HCT116 (cell line): ENCODE results near the gene SYF2.

ENCODE experiments used
- REST ChIP-seq: IDR thresholded peaks from 2 replicates; pipeline ENCODE4 v1.6.1; 2012; ENCODE audit warnings: low read depth
- SP1 ChIP-seq: IDR thresholded peaks from 2 replicates; pipeline ENCODE4 v1.6.1; 2012; ENCODE audit warnings: low read depth
- TF ChIP-seq, protein P1 (sequence below), 3 experiments: fragments of 200-600 bp in 1 of 3; sonication (generic) in 1 of 3; IDR thresholded peaks in 2 of 3; conservative IDR thresholded peaks in 1 of 3; 2 replicates each; pipeline ENCODE4 v1.5.1; 2012 to 2017; ENCODE audit warnings: low read depth in 2 of 3, low read length in 2 of 3, antibody characterized with exemption in 1 of 3, borderline replicate concordance in 1 of 3, control low read depth in 1 of 3, mild to moderate bottlenecking in 1 of 3, mixed read lengths in 1 of 3, mixed run types in 1 of 3, moderate library complexity in 1 of 3; ENCODE audit not compliant: insufficient read depth in 1 of 3

DNA sequence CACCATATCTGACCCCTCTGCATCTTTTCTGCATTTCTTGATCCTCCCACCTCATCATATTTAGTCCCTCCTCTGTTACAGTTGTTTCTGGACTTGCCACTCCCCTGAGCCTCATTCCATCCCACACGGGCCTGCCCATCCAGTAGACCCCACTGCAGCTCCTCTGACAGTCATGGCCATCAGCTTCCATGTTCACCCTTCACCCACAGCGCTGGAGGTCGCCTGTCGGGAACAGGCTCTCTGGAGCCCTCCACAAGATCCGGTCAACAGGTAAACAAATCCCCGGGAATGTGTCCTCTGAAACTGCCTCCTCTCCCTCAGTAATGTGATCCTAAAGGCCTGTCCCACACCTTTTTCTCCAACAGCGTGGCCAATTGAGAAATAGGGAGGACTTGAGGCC is 31.3 kb downstream of the SYF2 start:
- TF ChIP-seq, protein P1, sequence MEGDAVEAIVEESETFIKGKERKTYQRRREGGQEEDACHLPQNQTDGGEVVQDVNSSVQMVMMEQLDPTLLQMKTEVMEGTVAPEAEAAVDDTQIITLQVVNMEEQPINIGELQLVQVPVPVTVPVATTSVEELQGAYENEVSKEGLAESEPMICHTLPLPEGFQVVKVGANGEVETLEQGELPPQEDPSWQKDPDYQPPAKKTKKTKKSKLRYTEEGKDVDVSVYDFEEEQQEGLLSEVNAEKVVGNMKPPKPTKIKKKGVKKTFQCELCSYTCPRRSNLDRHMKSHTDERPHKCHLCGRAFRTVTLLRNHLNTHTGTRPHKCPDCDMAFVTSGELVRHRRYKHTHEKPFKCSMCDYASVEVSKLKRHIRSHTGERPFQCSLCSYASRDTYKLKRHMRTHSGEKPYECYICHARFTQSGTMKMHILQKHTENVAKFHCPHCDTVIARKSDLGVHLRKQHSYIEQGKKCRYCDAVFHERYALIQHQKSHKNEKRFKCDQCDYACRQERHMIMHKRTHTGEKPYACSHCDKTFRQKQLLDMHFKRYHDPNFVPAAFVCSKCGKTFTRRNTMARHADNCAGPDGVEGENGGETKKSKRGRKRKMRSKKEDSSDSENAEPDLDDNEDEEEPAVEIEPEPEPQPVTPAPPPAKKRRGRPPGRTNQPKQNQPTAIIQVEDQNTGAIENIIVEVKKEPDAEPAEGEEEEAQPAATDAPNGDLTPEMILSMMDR (IDR thresholded peaks at IDR 0.05 in 2 of 3, conservative IDR thresholded peaks at IDR 0.05 in 1 of 3; ENCODE audit: borderline replicate concordance in 1 of 3, insufficient read depth in 1 of 3, low read depth in 2 of 3, low read length in 2 of 3), result no peak
- TF ChIP-seq REST, result no peak
- TF ChIP-seq SP1, result no peak
